ENCODE measurements around the gene GHITM. TPM values are rescaled to one million over a fixed set of nuclear protein-coding genes. Genes with fewer than 3 reads are reported as not detected.
"Not testable (repeated sequence)": the region's sequence is repeated elsewhere in the genome, so short reads cannot be mapped to it uniquely, and the experiment has no call there.

GHITM gene
- total RNA-seq, 1 donor from 2014 or later = 109 TPM

DNA sequence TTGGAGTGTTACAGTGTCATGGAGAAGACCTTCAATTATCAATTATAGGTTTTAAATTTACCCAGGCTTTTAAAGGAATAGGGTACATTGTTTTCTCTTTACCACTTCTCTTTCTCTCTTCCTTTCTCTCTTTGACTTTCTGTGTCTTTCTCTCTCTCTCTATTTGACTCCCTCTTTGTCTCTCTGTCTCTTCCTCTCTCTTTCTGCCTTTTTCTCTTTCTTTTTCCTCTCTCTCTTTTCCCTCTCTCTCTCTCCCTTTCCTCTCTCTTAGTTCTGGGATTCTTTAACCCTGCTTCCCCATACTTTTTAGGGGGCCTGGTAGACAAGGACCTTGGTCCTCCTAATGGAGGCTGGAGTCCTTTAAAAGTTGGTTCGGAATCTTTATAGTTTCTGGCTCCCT, 15.9 kb upstream of the GHITM start:
- TF ChIP-seq, protein P1, sequence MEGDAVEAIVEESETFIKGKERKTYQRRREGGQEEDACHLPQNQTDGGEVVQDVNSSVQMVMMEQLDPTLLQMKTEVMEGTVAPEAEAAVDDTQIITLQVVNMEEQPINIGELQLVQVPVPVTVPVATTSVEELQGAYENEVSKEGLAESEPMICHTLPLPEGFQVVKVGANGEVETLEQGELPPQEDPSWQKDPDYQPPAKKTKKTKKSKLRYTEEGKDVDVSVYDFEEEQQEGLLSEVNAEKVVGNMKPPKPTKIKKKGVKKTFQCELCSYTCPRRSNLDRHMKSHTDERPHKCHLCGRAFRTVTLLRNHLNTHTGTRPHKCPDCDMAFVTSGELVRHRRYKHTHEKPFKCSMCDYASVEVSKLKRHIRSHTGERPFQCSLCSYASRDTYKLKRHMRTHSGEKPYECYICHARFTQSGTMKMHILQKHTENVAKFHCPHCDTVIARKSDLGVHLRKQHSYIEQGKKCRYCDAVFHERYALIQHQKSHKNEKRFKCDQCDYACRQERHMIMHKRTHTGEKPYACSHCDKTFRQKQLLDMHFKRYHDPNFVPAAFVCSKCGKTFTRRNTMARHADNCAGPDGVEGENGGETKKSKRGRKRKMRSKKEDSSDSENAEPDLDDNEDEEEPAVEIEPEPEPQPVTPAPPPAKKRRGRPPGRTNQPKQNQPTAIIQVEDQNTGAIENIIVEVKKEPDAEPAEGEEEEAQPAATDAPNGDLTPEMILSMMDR (IDR thresholded peaks at IDR 0.05) = no peak
- no peaks in the 10 kb centered on the region for H3K27me3 ChIP-seq (ENCODE audit: low read depth)
- intact Hi-C loops (cut with DNase I) = no loop called here
- ATAC-seq (no peak), DNase-seq (no peak)
- no peaks in the 10 kb centered on the region for H3K36me3 ChIP-seq
- H3K4me3 ChIP-seq = no peak overlapping the region
- no peak overlapping the region for H3K27ac ChIP-seq
- peaks cover 15% of the 10 kb centered on the region for H3K9me3 ChIP-seq
- H3K4me1 ChIP-seq = no peaks in the 10 kb centered on the region

DNA sequence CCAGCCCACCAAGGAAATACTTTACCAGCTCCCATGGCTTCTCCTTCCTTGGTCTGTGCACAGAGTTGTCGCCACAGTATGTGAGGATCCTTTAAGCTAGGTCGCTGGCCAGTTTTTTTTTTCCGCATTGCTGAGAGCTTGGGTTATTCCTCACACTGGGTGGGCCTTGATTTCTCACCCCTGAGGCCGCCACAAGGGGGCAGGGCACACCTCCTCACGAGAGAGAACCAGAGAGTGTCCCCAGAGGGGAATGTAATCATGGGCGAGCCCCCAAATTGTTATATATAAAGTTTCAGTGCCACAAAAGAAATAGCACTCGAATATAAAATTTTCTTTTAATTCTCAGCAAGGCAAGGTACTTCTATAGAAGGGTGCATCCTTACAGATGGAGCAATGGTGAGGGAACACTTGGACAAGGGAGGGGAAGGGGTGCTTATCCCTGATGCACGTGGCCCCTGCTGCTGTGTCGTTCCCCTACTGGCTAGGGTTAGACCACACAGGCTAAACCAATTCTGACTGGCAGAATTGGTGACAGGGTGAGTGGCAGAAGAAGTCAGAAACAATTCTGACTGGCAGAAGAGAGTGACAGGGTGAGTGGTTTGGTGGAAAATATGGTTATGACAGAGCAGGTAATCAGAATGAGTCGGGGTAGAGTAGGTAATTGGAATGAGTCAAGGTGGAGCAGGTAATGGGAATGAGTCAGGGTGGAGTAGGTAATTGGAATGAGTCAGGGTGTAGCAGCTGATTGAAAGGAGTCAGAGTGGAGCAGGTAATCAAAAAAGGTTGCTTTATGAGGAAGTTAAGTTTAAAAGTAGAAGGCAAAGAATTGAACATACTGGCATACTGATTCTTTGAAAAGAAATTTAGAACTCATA, 13.2 kb upstream of the GHITM start:
- peaks cover 15% of the 10 kb centered on the region for H3K9me3 ChIP-seq
- DNase-seq; H3K4me3 ChIP-seq; H3K27ac ChIP-seq; H3K36me3 ChIP-seq; intact Hi-C loops (cut with DNase I); ATAC-seq; H3K4me1 ChIP-seq; H3K27me3 ChIP-seq (ENCODE audit: low read depth): not testable (repeated sequence)

- no peaks in the 10 kb centered on the region for H3K4me1 ChIP-seq
- H3K9me3 ChIP-seq = peaks cover 15% of the 10 kb centered on the region
- no peak for DNase-seq
- no peak for ATAC-seq
- no peak overlapping the region for H3K4me3 ChIP-seq
- H3K36me3 ChIP-seq = no peaks in the 10 kb centered on the region
- intact Hi-C loops (cut with DNase I) = no loop called here
- TF ChIP-seq, protein P1 (IDR thresholded peaks at IDR 0.05) = no peak
- no peak overlapping the region for H3K27ac ChIP-seq
- H3K27me3 ChIP-seq (ENCODE audit: low read depth) = no peaks in the 10 kb centered on the region
Observed at GRCh38 chr10:84126785-84127167, 12.5 kb upstream of the GHITM start.

- TF ChIP-seq, protein P1 (IDR thresholded peaks at IDR 0.05) = no peak
- no peaks in the 10 kb centered on the region for H3K9me3 ChIP-seq
- H3K4me1 ChIP-seq = peaks cover 12% of the 10 kb centered on the region
- intact Hi-C loops (cut with DNase I) = no loop called here
- H3K27ac ChIP-seq = no peak overlapping the region
- H3K36me3 ChIP-seq = no peaks in the 10 kb centered on the region
- no peak overlapping the region for H3K4me3 ChIP-seq
- H3K27me3 ChIP-seq (ENCODE audit: low read depth) = peaks cover 5% of the 10 kb centered on the region
- DNase-seq = no peak
- no peak for ATAC-seq
Observed at GRCh38 chr10:84135836-84136235, 3.5 kb upstream of the GHITM start.

GRCh38 chr10:84137811-84138210, 1.5 kb upstream of the GHITM start:
- Histone ChIP-seq H3K9me3 (no peaks in the 10 kb centered on the region), H3K4me1 (peaks cover 21% of the 10 kb centered on the region), H3K27ac (no peak overlapping the region), H3K4me3 (no peak overlapping the region), H3K27me3 (ENCODE audit: low read depth) (peaks cover 3% of the 10 kb centered on the region), H3K36me3 (peaks cover 14% of the 10 kb centered on the region)
- ATAC-seq (no peak), DNase-seq (no peak)
- intact Hi-C loops (cut with DNase I) = no loop called here
- TF ChIP-seq, protein P1 (IDR thresholded peaks at IDR 0.05) = no peak

DNA sequence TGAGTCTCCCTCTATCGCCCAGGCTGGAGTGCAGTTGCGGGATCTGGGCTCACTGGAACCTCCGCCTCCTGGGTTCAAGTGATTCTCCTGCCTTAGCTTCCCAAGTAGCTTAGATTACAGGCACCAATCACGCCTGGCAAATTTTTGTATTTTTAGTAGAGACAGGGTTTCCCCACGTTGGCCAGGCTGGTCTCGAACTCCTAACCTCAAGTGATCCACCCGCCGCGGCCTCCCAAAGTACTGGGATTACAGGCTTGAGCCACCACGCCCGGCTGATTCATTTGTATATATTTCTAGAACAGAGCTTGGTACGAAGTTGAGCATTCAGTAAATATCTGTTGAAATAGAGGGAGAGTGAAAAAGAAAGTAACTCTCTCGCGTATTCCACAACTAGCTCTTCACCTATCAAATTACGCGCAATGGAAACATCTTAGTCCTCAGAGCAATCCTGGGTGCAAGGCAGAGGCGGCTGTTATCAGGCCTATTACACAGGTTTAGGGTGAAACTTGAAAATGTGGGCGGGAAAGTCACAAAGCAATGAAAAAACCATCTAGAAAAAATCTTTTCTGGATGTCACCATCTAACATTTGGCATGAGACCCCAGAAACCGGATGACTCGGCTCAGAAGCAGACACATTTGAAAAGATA, 707 bp upstream of the GHITM start:
- Histone ChIP-seq H3K4me3 (peak overlapping the region; percentile 93), H3K9me3 (no peaks in the 10 kb centered on the region), H3K4me1 (peaks cover 21% of the 10 kb centered on the region), H3K36me3 (peaks cover 22% of the 10 kb centered on the region), H3K27ac (peak overlapping the region; percentile 99), H3K27me3 (ENCODE audit: low read depth) (no peaks in the 10 kb centered on the region)
- ATAC-seq (peak in 1 of 2 donors; percentile 25), DNase-seq (peak; percentile 53)
- intact Hi-C loops (cut with DNase I) = no loop called here
- TF ChIP-seq, protein P1 (IDR thresholded peaks at IDR 0.05) = no peak

All from lower lobe of right lung (tissue), 2 donors.